ENCODE results near the gene USP25.
"Not testable (repeated sequence)": the region's sequence is repeated elsewhere in the genome, so short reads cannot be mapped to it uniquely, and the experiment has no call there.

USP25 gene

DNA sequence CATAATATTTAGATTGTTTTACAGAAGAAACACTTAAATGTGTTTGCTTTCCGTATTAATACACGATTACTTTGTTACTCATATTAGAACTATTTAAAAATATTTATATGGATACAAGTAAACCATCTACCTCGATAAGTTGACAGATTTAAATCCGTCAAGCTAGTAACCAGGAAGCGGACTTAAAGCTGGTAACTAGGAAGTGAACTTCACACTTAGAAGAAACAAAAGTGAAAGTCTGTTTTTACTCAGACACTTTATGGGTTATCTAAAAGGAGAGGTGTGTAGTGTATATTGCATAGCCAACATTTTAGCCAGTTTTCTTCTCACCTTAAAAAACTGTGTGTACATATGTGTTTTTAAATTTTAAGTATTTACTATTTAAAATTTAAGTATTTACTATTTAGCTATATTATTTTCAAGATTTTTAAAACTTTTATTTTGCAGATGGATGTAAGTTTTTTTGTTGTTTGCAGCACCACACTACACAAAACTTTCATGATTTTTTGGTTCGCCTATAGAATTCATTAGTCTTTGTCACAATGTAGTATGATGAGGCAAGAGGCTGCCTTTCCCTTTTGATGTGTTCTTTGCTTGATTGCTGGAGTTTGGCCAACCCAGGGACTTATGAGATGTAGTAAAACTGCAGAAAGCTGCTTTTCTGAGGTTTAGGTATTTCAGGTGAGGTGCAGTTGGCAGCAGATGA, 2.7 kb downstream of the USP25 start:
- no peak for DNase-seq

DNA sequence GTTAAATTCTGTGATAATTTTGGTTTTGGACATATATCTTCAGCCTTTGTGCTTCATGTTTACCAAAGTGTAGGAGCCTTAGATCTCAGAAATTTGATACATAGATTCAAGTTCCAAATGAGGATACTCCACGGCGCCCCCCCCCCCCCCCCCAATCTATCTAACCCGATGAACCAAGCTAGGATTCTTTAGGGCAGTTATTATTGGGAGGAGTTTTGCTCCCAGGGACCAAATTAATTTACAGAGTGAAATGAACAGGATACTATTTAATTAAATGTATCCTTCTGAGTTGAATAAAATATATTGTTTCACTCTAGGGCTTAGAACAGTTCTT, 3.2 kb downstream of the USP25 start:
- DNase-seq = no peak

DNA sequence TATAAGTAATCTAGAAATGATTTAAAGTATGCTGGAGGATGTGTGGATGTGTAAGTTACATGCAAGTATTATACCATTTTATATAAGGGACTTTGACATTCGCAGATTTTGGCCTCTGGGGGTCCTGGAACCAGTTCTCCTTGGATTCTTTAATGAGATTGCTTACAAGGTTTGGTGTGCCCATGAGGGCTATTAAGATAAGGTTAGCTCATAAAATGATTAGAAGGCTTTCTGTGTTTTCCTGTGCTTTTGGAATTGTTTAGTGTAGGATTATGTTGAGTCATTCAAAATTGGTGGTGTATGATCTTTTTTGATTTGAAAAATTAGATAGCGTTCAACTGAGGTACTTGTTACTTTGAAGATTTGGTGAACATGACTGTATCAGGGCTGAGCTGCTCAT, 5.6 kb downstream of the USP25 start:
- no peak for DNase-seq

DNA sequence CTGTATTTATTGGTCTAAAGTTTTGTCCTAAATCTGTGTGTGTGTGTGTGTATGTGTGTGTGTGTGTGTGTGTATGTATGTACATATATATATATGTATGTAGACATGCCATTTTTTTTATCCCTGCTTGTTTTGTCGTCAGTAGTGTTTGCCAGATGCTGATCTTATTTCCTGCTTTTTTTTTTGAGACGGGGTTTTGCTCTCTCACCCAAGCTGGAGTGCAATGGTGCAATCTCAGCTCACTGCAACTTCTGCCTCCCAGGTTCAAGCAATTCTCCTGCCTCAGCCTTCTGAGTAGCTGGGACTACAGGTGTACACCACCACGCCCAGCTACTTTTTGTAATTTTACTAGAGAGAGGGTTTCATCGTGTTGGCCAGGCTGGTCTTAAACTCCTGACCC, 6.1 kb downstream of the USP25 start:
- DNase-seq = not testable (repeated sequence)

DNA sequence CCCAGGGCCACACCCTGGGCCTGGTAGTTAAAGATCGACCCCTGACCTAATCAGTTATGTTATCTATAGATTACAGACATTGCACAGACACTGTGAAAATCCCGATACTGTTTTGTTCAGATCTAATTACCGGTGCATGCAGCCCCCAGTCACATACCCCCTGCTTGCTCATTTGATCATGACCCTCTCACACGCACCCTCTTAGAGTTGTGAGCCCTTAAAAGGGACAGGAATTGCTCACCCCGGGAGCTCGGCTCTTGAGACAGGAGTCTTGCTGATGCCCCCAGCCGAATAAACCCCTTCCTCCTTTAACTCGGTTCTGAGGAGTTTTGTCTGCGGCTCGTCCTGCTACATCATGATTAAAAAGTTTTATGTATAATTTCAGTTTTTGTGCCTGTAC, 9.0 kb downstream of the USP25 start:
- not testable (repeated sequence) for DNase-seq

DNA sequence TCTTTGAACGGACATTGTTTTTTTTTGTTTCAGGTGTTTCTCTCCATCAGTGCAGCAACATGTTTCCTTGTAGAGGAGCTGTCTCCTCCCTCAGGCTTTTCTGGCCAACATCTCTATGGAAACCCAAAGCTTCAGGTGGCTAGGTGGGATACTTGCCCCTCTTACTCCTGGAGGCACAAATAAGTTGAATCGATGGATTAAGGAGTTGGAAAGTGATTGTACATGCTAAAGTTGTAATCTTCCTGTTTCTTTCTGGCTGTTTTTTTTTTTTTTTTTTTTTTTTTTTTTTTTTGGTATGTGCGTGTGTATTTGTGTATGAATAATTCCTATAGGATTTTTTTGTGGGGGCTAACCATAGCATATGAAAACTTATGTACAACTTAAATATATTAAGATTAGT, 10.6 kb downstream of the USP25 start:
- no peak for DNase-seq

DNA sequence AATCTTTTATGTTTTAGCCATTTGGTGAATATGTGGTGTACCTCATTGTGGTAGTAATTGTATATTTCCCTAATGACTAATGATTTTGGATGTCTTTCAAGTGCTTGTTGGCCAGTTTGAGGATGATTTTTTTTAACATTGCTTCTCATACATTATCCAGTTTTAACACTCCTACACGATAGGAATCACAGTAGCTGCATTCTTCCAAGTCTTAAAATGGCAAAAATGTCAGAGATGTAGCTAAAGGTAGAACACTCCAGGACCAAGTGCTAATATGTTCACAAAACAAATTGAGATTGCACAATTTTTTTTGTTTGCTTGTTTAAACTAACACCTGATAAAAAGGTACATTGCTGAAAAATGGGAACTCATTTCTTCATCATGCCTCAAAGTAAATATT, 11.7 kb downstream of the USP25 start:
- no peak for DNase-seq

DNA sequence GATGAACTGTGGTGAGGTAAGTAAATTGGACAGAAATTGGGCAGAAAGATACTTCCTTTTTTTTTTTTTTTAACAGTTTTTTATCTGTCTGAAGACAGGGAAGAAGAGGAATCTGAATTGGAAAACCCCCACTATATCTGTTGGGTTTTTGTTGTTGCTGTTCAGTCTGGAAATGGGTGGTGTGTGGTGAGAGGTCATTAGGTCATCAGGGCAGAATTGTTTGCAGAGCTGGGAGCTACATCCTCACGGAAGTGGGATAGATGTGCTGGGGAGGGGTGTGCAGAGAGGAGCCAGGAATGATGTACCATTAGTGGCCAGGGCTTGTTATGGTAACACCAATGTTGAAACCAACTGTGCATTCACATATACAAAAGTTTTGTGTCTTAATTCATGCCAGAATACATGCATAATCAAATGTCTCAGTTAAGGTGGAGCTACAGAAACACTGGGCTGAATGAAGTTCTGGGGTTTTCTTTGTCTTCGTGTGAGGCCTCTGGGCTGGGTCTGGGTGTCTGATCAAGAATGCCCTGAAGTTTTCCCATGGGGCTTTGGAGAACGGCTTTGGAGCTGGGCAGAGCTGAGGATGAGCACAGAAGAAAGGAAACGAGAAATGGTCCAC, 12.4 kb downstream of the USP25 start:
- DNase-seq = no peak

DNA sequence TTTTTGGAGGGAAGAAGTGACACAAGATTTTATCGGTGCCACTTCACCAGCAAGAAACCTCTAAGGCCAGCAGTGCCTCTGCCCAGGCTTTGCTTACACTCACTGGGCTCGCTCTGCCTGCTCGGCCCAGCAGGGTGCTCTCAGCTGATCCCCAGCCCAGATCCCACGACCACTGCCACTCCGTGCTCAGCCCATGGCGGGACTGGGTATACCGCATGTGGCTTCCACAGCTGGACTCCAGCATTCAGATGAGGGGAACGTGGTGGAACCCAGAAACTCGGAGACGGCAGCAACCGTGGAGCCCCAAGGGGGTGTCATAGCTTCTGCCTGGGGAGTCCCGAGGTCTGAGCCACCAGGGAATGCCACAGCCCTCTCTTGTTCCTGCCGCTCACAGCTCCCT, 12.9 kb downstream of the USP25 start:
- DNase-seq = no peak

DNA sequence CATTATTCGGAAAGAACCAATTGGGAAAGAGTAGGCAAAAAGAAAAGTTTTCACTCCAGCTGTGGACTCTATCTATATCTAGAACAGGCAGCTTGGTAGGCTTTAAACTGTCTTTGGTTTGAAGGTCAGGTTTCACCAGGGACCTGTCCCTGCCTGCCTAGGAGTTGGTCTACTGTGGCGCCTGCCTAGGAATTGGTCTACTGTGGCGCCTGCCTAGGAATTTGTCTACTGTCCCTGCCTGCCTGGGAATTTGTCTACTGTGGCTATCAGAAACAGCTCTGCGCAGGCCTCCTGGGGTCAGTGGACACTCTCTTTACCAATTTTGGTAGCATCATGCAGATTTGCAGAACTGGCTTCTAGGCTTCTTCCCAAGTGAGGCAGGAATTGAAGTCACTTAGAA, 13.8 kb downstream of the USP25 start:
- no peak for DNase-seq

DNA sequence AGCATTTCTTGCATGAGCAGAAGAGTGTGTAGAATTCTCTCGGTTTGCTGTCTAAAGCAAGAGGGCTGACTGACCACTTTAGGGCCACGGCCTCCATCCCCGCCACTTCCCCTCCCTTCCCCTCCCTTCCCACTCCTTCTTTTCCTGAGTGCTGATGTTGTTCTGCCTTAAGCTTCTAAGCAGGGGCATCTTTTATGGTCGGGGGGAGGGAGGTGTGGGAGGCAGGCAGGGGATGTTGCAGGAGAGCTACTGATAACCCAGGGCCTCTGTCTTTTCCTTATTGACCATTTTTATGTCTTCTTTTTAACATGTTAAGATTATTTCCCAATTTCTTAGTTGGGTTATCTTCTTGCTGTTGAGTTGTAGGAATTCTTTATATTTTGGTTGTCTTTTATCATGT, 15.1 kb downstream of the USP25 start:
- DNase-seq = no peak

DNA sequence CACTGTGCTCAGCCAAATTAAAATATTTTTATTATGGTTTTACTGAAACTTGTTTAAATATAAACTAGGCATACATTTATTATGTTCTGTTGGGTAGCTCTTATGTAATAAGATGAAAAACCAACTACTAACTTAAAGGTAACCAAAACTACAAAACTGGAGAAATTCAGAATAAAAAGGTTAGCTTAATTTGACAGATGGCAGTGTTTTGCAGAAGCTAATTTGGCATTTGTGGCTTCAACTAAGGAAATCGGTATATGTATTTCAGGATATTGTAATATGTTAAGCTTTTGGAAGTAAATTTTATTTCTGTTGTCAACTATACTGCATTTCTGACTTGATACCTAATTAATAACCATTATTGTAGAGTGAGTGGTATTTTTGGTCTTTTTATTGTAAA, 18.8 kb downstream of the USP25 start:
- no peak for DNase-seq

DNA sequence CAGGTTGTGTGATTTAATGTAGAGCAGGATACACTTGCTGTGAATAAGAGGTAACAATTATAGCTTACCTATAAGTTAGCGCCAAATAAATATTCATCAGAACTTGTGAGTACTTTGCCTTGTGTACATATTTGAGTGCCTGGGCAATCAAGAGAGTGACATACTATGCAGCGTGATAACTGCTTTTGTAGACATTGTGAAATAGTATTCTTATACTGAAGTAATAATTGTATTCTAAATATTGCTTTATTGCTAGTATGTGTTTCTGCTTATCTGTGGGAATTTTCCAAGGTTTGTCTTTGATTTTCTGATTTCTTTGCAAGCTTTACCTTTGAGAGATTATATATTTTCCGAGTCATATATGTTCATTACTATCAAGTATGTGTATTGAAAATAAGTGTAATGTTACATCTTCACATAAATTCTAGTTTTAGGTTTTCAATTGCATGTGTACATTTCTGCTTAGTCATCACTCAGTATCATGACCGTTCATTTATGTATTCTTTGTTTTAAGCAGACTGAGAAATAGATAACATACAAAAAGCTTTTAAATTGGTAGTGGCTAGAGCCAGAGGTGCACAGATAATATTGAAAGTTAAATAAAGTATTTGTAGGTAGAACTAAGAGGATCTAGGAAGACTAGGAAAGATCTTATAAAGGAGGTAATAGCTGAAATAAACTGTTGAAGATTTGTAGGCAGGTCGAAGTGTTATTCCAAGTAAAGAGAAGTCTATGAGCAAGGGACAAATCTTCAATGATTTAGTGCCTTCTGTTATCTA, 19.5 kb downstream of the USP25 start:
- no peak for DNase-seq

DNA sequence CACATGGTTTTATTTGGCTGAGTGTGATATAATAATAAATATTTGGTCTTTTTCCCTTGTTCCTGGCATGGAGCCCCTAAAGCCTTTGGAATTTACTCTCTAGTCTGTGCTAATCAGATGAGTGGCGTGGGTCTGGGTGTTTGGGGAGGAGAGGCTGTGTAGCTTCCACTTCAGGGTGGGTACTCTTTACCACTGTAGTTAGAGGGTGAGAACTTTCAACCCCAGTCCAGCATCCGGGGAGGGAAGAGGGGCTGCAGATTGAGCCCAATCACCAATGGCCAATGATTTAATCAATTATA, 20.0 kb downstream of the USP25 start:
- DNase-seq = no peak

DNA sequence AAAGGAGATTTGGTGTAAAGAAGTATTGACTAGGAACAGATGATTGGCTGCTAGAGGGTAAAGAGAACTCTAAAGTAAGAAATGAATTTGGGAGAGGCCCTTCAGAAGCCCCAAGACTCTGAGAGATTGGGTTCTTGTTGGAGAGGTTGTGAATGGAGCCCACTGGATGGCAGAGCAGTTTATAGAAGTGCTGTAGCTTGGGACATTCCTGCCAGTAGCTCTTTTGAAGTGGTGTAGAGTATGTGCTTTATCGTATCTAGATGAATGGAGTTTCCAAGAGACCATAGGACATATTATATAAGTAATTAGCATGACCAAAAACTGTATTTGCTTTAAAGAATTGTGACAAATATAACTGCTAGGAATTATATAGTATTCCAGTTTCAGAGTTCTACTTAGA, 21.3 kb downstream of the USP25 start:
- no peak for DNase-seq

DNA sequence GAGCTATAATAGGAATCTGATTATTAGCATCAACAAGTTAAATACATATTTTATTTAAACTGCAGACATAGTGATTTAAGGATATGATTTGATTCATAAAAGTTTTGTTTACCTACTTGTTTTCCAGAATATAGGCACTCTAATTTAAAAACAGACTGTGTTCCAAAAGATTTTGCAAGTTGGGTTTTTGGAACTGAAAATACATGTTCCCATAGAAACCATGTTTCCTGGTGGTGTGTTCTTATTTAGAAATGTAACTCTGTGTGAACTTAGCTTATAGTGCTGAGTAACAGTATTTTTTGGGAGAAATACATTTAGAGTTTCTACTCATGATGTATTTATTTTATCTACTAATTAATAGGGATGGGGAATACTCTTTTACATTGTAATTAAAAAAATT, 21.8 kb downstream of the USP25 start:
- DNase-seq = no peak

DNA sequence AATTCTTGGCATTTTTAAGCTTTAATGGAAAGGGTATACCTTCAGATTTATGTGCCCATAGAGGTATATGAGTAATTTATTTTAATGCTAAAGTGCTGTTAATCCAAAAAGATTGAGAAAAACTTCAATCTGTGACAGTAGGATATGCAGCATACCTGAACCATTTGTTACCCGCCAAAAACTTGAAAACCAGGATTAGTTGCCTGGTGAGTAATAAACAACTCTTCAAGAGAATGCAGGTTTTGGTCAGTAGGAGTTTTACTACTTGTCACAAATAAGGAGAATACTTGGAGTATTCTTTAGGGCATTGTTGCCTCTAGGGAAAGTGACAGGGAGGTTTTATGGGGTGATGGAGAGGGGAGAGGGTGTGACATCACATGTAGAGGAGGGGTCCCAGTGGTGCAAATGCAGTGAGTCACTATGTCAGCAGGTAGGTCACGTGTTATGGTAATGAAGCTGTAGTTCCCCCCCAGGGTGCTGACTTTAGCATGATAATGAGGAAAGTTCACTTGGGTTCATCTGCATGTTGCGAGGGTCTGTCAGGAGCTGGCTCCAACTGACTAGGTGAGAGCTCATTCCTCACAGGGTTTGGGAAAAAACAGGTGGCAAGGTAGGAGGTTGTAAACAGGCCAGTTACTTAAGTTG, 23.1 kb downstream of the USP25 start:
- no peak for DNase-seq

DNA sequence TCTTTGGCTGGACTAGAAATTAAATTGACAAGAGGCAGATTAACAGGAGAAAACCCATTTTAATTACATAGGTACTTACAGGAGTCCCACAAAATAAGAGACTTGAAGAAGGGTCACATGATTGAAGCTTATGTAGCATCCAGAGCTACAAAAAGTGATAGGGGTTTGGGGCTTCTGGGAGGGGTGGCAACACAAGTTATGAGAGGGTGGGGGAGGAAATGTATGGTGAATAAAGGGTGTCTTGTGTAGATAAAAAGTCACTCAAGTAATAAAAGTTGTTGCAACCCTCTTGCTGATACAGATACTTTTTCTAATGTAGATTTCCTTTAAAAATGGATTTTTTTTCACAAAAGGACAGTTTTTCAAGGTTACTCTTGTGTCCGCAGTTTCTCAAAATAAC, 24.0 kb downstream of the USP25 start:
- no peak for DNase-seq

DNA sequence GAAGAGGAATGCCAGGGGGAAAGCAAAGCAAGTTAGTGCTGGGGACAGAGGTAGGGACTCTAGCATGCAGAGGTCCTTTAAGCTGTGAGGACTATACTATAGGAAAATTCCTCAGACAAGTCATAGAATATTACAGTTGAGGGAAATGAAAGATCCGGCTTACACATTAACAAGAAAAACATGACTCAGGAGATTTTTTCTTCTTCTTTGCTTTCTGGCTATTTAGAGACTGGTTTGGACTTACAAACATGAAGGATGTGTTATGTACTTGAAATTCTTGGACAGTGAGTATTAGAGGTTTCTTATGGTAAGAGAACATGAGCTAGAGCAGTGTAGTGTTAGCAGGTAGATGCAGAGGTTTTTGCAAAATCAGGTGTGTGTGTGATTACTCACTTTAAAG, 24.9 kb downstream of the USP25 start:
- no peak for DNase-seq

DNA sequence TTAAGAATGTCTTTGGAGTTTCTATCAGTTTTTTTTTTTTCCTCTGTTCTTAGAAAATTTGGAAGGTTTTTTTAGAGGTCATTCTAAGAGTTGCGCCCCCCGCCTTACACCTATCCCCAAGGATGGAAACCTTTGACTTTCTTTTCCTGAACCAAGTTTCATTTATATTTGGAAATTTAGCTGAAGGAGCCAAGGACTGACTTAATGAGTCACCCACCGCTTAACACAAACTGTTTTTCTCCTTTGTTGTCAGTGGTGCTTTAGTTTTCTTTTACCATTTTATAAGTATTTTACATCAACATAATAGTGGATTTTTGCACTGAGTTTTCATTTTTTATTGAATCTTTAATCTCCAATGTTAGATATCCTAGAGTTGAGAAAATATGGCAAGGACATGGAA, 25.3 kb downstream of the USP25 start:
- DNase-seq = no peak

DNA sequence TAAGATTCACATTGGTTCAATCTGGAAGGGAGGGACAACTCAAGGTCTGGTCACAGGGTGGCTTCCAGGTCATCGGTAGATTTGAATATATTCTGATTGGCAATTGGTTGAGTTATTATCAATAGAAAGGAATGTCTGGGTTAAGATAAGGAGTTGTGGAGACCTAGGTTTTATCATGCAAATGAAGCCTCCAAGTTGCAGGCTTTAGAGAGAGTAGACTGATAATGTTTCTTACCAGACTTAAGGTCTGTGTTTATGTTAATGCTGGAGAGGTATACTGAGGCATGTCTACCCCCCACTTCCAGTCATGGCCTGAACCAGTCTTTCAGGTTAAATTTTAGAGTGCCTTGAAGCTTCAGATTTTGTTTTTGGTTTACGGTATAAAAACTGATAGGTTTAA, 29.7 kb downstream of the USP25 start:
- no peak for DNase-seq

DNA sequence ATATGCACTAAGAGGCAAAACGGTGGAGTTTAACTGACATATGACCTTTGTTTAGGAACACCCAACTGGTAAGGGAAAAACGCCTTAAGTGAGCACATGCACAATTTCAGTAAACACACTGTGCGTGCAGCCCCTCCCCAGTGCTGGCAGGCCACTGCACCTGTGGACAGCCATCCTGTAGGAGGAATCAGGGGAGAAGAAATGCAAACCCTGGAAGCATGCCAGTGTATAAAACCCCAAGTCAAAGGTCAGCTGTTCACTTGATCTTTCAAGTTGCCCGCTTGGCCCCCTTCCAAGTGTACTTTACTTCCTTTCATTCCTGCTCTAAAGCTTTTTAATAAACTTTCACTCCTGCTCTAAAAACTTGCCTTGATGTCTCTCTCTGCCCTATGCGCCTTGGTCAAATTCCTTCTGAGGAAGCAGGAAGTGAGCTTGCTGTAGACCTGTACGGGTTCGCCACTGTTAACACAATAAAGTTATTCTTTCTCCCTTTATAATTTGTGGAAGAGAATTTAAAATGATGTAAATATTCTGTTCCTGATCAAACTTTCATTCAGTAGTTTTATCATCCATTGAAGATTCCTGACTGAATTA, 31.8 kb downstream of the USP25 start:
- DNase-seq = no peak

DNA sequence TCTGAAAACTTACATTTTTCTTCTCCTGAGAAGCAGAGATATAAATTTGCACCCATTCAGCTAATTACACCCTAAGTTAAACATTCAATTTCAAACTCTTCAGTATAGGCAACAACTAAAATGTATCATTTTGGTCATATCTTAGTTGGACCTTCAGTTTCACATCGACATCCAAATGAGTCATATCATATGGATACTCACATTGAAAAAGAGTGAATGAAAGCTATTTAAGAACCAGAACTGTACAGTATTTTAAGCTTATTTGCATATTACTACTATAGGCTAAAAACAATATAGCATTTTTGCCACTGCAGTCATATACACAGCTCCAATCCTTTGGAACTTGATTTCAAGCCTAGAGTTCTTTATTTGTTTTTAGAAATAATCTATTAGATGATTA, 33.6 kb downstream of the USP25 start:
- no peak for DNase-seq

DNA sequence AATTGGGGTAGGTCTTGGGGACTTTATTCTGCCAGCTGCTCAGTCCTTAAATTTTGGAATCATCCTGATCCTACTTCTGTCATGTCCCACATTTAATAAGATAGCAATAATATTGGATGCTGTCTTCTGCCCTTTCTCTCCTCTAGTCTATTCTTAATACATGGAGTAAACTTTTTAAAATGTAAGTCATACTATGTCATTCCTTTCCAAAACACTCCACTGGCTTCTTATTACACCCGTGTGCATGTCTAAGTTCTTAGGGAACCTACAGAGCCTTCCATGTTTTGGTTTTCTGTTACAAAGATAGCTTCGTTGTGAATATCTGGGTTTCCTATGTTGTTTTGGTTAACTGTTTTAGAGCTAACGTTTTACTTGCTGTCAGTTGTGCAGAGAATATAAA, 35.1 kb downstream of the USP25 start:
- no peak for DNase-seq
